Stimulated activated naive CD4-positive, alpha-beta T cell treated with Interleukin-2 at 50 U/mL for 16 hours (primary cell): ENCODE measurements around the gene PIP4K2B.

Source experiments
- DNase-seq: peaks from one replicate; lab custom pipeline; 2025; lab: John Stamatoyannopoulos, UW

PIP4K2B gene

DNA sequence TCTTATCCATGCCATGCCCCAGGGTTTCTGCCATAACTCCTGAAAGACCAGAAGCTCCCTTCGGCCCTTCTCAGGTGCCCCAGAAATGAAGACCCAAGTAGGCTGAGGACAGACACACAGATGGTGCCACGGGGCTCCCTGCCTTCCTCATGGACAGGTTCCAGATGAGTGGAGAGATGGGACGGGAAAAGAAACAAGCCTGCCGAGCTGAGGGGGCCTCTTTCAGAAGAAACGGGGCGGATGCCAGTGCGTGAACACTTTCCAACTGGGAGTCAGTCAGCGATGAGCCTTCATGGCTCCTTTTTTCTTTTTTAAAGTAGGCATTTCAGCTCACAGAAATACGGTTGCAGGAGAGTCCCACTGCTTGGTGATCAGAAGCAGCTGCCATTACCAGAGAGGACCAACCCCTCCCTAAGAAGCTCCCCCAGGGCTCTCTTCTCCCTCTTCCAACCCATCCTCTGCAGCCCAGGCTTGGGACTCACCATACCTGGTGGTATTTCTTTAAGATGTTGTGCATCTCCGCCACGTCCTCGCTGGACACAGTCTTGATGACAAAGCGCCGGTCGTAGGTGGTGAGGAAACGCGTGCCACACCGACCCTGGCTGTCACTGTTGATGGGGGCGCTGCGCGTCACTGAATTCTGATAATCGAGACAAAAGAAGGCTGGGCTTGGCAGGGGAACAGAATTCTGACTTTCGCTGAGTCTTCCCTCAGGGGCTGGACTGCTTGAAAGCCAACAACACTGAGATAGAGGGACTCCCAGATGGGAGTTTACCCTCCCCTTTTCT, 19.2 kb downstream of the PIP4K2B start:
- no peak for DNase-seq

DNA sequence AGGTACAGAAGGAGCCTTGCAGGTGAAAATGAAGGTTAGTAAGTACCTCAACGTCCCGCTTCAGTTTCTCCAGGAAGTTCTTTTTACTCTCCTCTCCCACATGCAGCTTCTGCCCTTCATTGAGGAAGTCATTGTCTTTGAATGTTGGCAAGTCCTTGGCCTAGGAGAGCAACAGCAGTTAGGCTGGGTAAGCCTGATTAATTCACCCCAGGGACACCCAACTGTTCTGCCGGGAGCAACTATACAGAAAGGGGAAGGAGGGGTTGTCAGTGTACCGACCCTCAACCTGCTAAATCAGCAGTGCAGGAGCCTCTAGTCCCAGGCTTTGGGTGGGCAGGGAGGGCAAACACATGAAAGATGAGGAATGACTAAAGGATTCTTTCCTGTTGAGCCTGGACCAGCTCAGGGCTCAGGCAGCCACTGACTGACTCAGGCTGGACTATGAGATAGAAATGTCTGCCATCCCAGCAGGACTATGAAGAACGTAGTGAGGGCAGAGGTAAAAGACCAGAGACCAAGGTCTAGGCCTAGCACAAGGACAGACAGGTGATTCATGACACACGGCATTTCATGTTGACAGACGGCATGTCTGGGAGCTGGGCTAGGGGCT, 21.6 kb downstream of the PIP4K2B start:
- no peak for DNase-seq

- no peak for DNase-seq
Measured at GRCh38 chr17:38773258-38773657, 26.1 kb downstream of the PIP4K2B start.

GRCh38 chr17:38768417-38768816, 30.9 kb downstream of the PIP4K2B start:
- DNase-seq, result no peak

- DNase-seq, result no peak
Measured at GRCh38 chr17:38766341-38766740, 33.0 kb downstream of the PIP4K2B start.

DNA sequence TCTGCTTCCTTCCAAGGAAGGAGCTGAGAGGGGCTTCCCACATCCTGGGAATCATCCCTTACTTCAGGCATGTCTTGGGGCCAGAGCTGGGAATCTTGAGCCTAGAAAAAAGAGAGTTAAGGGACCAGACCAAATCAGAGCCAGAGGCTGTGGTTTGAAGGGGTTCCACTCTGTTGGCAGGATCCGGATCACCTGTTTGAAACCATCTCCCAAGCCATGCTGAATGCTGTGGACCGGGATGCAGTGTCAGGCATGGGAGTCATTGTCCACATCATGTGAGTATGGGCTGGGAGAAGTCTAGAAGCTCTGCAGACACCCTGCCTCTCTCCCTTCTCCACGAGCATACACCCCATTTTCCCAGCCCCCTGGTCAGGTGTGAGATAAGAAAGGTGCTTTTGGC, 37.1 kb downstream of the PIP4K2B start:
- DNase-seq, result no peak

- DNase-seq, result no peak
Measured at GRCh38 chr17:38761612-38762011, 37.7 kb downstream of the PIP4K2B start.

DNA sequence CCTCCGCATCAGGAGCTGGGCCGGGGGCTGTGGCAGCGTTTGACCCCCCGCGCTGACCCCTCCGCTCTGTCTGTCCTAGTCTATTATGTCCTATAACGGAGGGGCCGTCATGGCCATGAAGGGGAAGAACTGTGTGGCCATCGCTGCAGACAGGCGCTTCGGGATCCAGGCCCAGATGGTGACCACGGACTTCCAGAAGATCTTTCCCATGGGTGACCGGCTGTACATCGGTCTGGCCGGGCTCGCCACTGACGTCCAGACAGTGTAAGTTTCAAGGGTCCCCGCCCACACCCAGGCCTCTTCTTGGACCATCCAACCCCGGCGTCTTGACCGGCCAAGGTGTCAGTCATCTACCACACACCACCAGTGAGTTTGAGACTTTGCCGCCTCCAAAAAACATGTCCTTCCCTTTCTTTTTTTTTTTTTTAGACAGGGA, 46.3 kb downstream of the PIP4K2B start:
- DNase-seq, result no peak

- peak; percentile 98 for DNase-seq
Measured at GRCh38 chr17:38752308-38753070, 46.9 kb downstream of the PIP4K2B start, which contains the start of gene PSMB3. Gene PSMB3 (plus strand): TSS chr17:38752741. CDS start chr17:38752827, 86 bp downstream.

DNA sequence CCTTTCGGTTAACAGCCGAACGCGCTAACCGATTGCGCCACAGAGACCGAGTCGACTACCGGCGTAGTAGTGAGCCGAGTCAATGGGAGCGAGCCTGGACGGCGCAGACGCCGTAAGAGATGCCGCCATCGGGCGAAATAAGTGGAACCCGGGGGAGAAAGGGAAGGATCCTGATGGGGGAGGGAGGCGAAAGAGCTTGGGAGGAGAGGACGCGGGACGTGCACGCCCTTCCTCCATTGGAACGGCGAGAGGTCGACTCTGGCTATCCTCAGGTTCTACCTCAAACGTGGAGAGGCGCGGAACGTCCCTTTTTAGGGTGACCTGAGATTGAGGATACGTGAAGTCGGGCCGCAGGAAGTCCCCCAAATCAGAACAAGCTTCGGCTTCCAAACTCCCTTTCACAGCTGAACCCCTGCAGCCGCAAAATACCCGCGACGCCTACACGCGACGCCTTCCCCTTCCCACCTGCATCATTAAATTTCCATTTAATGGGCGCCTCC, 47.5 kb downstream of the PIP4K2B start:
- peak; percentile 63 for DNase-seq

- DNase-seq, result no peak
Measured at GRCh38 chr17:38751144-38751807, 48.1 kb downstream of the PIP4K2B start.

DNA sequence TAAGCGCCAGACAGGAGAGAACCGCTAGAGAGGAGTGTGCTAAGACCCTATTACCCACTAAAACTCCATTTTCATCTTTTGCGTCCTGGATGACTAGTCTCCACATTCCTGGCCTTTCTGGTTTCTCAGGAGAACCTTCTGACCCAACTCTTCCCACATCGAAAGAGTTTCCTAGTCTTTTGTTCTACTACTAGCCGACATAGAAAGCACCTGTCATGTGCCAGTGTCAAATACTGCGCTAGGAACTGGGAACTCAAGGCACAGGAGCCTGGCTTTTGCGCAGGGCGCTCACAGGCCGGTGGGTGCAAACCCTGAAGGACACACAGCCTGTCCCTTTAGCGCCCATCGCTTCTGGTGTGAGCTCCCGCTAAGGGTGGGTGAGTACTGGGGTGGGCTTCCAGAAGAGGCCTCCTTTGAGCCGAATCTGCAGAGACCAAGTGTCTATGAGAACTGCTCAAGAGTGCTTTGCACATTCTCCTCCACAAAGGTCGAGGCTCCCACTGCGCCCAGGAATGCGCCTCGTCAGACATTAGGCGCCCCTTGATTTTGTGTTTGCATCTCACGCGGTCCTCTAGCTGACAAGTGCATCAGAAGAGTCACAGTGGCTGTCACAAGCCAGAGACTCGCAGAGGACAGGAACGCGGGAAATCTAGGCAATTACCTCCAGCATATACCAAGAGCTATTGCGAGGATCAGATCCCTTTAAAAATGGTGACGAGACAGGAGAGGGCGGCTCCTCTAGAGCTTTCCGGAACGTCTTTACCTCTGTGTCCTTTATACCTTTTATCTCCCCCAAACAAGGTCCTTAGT, 48.8 kb downstream of the PIP4K2B start:
- DNase-seq, result no peak

DNA sequence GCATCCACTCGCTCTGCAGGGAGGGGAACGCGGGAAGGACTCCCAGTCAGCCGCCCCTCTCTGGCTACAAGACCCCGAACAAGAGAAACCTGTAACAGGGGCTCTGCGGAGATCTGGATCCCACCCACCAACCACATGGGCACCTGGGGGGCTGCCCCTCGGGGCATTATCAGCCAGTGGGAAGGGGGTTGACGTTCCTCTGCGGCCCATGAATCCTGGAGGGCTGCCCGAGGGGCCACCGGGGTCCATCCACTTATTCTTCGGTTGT, 49.4 kb downstream of the PIP4K2B start:
- no peak for DNase-seq

DNA sequence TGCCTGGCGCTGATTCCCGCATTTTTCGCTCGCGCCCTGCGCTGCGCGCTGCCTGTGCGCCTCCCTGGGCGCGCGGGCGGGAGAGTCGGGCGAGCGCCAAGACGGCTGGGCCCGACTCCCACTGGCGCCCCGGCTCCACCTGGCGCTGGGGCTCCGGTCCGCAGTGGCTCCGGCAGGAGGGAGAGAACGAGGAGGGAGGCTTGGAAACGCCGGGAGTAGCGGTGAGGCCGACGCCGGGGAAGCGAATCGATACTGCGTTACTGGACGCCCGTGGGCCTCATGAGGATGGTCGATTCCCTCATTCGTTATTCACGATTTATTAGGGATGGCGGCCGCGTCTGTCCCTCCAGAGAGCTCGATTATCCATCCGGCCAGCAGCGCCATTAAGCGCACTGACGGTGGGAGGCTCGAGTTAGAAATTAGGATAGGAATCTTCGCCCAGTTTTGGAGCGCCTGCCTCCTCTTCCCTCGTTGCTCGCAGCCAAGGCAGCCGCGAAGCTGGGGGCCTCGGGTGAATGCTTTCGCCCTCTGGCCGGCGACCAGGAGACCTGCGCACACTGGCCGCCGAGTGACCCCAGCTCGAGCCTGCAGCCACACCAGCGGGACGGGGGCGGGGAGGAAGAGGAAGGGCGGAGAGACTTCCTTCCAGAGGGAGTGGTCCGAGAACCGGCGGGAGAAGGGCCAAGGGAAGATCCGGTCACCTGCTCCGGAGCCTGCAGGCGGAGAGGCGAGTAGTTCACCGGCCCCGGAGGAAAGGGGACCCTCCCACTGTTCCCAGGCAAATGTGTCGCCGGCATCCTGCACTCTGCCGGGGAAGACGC, 49.9 kb downstream of the PIP4K2B start:
- DNase-seq, result no peak

- DNase-seq, result no peak
Measured at GRCh38 chr17:38748892-38749222, 50.5 kb downstream of the PIP4K2B start.

DNA sequence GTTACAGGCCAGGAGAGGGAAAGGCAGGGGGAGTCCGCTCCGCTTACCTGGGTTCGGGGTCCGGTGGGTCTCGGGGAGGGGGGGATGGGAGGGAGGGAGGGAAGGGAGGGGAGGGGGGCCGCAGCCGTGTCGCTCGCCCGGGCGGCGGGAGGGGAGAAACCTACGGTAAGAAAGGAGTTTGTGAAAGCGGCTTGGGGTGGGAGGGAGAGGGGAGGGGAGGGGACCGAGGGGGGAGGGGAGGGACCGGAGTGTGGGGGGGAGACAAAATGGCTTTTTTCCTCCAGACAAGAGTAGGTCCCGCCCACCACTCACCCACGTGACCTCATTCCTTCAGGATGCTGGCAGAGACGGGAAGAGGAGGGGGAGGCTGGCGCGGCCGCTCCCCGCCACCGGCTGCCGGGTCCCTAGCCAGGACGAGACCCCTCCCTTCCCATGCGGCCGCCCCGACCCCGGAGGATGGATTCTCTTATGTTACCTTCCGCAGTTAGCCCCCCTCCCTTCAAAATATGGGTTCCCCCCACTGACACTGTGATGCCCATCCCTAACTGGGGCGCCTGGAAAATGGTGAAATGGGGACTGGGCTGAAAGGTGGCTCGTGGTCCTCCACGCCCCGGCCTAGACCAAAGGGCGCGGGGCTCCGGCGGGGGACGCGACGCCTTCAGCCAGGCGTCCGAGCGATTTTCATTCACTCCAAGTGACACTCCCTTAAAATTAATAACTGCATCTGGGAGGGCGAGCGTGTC, 51.0 kb downstream of the PIP4K2B start, which contains the start of gene PCGF2:
Gene PCGF2 (minus strand): TSS at position 188 of the 743 bp plus-strand sequence. CDS start 7,934 bp downstream, outside the sequence.
- DNase-seq, result no peak

DNA sequence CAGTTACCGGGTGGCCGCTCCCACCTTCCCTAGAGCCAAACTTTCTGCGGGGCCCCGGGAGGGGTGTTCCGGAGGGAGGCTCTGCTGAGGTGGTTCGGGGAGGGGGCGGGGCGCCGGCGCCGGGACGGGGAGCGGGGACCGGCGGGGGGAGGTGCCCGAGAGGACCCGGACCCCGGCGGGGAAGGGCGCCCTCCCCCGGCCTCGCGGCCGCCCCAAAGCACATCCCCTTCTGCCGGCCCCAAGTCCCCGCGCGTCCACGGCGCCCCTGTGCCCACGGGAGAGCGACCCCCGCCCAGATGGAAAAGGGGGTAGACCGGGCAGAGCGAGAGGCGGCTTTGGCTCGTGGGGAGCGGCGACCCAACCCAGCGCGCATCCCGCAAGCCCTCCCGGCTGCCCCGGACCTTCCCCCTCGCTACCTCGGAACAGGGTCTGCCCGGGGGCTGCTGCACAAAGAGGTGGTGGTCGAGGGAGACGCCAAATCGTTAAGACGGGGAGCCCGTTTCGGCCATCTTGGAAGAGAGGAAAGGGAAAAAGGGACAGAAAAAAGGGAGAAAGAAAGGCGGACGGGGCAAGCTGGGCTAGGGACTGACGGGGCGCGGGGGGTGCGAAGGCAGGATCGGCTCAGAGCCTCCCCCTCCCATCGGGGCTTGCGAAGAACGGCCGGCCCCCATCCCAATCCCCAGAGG, 51.8 kb downstream of the PIP4K2B start:
- no peak for DNase-seq

DNA sequence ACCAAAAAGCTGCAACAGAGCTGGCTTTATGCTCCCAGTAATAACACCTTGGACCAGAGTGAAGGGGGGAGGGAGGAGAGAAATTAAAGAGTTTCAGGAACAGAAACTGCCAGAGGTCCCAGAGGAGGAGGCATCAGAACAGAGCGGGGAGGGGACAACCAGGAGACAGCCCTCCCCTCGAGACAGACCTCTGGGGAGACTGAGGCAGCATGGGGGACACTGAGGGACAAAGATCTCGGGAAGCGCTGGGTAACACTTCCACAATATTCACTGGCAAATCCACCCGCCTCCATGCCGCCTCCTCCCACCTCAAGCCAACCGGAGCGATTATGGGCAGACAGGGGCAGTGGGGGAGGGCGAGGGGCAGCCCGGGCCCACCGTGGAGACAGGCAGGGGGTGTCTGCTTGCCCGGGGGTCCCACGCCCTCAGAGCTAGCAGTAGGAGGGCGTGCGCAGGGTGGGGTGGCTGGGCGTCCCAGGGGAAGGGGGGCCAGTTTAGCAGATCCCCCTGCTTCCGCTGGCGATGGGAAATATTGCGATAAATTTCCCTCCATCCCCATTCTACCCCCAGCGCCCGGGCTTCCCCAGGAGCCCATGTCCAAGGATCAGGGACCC, 52.4 kb downstream of the PIP4K2B start:
- no peak for DNase-seq
